HUES6 (cell line): ENCODE measurements around the gene NKAIN2.
"Not testable (repeated sequence)": the region's sequence is repeated elsewhere in the genome, so short reads cannot be mapped to it uniquely, and the experiment has no call there.

ENCODE experiments used
- H3K27ac ChIP-seq: 2 replicates; pipeline ENCODE4 v1.7.0; 2013; ENCODE audit warnings: low read depth, mild to moderate bottlenecking, low read length, inconsistent platforms
- H3K27me3 ChIP-seq: 2 replicates; pipeline ENCODE4 v1.6.1; 2013; ENCODE audit warnings: low read length; ENCODE audit not compliant: control insufficient read depth, insufficient read depth
- H3K36me3 ChIP-seq: 2 replicates; pipeline ENCODE4 v1.6.1; 2013; ENCODE audit warnings: low read length; ENCODE audit not compliant: control insufficient read depth, insufficient read depth
- H3K4me1 ChIP-seq: 2 replicates; pipeline ENCODE4 v1.6.1; 2013; ENCODE audit warnings: low read length; ENCODE audit not compliant: control insufficient read depth, insufficient read depth
- H3K4me3 ChIP-seq: 2 replicates; pipeline ENCODE4 v1.5.1; 2013; ENCODE audit warnings: low read depth, low read length
- H3K9ac ChIP-seq: one replicate; pipeline ENCODE4 v1.6.1; 2013; ENCODE audit warnings: mild to moderate bottlenecking, low read length
- H3K9me3 ChIP-seq: 2 replicates; pipeline ENCODE4 v1.6.1; 2013; ENCODE audit warnings: low read depth, low read length; ENCODE audit not compliant: control insufficient read depth, insufficient read depth

The NKAIN2 gene

DNA sequence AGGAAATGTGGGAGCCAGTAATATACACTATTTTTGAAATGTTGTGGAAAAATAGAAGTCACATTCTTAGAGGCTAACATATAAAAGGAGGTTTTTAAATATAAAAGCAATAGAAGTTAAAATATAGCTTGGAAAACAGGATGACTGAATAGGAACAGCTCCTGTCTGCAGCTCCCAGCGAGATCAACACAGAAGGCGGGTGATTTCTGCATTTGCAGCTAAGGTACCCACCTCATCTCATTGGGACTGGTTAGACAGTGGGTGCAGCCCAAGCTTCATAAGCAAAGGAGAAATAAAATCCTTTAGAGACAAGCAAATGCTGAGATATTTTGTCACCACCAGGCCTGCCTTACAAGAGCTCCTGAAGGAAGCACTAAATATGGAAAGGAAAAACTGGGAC is 434.7 kb downstream of the NKAIN2 start:
- not testable (repeated sequence) for H3K4me1 ChIP-seq, H3K27ac ChIP-seq, H3K9me3 ChIP-seq, H3K36me3 ChIP-seq, H3K4me3 ChIP-seq, H3K27me3 ChIP-seq, H3K9ac ChIP-seq

DNA sequence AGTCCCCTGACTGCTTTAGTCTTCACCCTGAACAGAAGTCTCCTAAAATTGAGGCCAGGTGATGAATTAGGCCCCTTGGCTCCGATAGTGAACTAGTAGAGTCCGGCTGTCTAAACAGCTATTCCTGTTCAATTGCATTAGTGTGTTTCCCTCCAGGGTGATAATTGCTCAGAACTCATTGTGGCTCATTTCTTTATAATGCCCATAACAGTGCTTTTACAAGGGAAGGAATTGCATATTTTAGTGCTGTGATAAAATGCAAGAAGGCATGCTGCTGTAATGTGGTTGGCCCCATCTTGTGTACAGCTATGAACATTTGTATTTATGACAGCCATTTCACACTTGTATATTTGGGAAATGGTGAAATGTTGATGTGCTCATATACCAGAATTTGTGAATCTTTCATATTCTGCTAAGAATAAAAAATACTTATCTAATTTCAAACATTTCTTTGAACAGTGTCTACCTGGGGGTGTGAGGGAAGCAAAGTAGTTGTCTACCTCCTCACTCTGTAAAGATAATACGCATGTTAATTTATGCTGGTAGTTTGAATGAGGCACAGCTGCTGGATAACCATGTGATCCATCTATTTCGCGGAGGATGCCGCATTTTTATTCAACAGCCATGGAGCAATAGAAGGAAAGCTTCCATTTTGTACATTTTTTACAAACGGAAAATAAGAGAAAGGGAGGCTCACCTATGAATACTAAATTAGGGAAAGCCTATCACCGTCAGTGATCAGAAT is 451.4 kb downstream of the NKAIN2 start:
- H3K9me3 ChIP-seq: no peaks in the 10 kb centered on the region
- no peaks in the 10 kb centered on the region for H3K4me1 ChIP-seq
- H3K36me3 ChIP-seq: no peaks in the 10 kb centered on the region
- H3K4me3 ChIP-seq: no peak overlapping the region
- H3K9ac ChIP-seq: no peak overlapping the region
- H3K27me3 ChIP-seq: no peaks in the 10 kb centered on the region
- no peak overlapping the region for H3K27ac ChIP-seq

DNA sequence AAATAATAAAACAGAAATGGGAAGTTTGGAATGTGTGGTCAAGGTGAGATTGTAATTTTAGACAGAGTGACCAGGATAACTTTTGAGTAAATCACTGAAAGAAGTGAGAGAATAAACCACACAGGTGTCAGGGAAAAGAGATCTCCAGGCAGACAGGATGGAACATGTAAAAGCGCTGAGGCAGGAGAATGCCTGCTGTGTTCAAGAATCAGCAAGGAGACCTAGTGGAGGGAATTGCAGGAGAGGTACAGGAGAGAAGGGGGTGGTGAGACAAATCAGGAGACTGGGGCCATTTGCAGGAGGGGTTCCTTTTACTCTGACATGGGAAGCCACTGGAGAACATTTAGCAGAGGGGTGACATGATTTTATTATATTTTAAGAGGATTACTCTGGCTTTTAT is 456.7 kb downstream of the NKAIN2 start:
- H3K36me3 ChIP-seq: no peaks in the 10 kb centered on the region
- H3K9me3 ChIP-seq: no peaks in the 10 kb centered on the region
- no peaks in the 10 kb centered on the region for H3K4me1 ChIP-seq
- H3K27ac ChIP-seq: no peak overlapping the region
- no peak overlapping the region for H3K4me3 ChIP-seq
- no peak overlapping the region for H3K9ac ChIP-seq
- H3K27me3 ChIP-seq: no peaks in the 10 kb centered on the region

DNA sequence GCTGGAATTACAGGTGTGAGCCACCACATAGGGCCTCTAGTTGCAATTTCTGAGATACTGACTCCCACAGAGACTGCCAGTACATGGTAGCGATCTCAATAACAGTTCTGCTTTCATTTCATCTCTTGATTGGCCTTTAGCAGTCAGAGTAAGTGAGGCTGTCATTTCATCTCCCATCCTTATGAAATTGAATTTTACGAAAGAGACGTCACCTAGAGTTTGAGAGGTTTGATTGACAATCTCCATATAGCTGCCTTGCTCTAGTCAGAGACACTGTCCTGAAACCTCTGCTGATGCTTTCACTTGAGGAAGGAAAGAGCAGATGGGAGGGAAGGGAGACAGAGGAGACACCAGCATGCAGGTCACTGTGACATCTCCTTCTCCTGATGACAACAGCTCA is 466.1 kb downstream of the NKAIN2 start:
- Histone ChIP-seq H3K27me3 (no peaks in the 10 kb centered on the region), H3K36me3 (no peaks in the 10 kb centered on the region), H3K9me3 (peaks cover 10% of the 10 kb centered on the region; the same call in 1 of the 2 replicates), H3K4me1 (no peaks in the 10 kb centered on the region), H3K4me3 (no peak overlapping the region), H3K9ac (no peak overlapping the region), H3K27ac (no peak overlapping the region)

DNA sequence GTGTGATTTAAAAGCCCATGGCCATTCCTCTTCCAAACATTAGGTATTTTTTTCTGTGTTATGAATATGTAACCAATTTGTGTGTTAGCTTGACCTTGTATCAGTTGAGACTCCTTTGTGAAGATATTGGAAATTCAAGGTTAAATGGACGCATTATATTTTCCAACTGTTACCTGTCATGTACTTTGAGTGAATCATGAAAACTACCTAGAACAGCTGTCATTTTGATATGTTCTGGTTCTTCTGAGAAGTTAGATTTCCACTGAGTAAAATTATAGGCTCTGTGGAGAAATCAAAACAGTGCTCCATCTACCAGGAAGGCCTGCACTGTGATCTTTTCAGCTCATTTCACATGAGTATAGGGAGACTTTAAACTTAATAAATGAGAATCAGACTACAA is 470.0 kb downstream of the NKAIN2 start:
- Histone ChIP-seq H3K27me3 (no peaks in the 10 kb centered on the region), H3K9ac (no peak overlapping the region), H3K27ac (no peak overlapping the region)

DNA sequence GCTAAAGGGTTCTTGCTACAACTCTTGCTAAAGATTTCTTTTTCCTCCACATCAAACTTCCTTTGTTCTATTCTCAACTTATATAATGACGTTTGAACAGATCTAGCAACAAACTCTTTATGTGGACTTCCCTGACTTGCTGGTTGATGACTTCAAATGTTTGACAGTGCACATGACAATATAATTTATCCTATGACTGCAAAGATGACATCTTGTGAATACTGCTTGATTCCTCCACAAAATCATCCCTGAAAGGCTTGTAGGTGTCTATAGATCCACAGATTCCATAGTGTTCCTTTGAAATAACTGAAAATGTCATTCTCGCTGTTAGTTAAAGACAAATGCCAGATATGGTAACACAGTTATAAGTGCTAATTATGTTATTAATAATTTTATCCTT is 478.9 kb downstream of the NKAIN2 start:
- Histone ChIP-seq H3K4me3 (no peak overlapping the region), H3K27ac (no peak overlapping the region), H3K4me1 (no peaks in the 10 kb centered on the region), H3K27me3 (no peaks in the 10 kb centered on the region), H3K36me3 (no peaks in the 10 kb centered on the region), H3K9ac (no peak overlapping the region), H3K9me3 (no peaks in the 10 kb centered on the region)

More for the DNA sequence above, 470.0 kb downstream of the NKAIN2 start:
- Histone ChIP-seq H3K4me1 (no peaks in the 10 kb centered on the region), H3K9me3 (peaks cover 10% of the 10 kb centered on the region; the same call in 1 of the 2 replicates), H3K36me3 (no peaks in the 10 kb centered on the region), H3K4me3 (no peak overlapping the region)

DNA sequence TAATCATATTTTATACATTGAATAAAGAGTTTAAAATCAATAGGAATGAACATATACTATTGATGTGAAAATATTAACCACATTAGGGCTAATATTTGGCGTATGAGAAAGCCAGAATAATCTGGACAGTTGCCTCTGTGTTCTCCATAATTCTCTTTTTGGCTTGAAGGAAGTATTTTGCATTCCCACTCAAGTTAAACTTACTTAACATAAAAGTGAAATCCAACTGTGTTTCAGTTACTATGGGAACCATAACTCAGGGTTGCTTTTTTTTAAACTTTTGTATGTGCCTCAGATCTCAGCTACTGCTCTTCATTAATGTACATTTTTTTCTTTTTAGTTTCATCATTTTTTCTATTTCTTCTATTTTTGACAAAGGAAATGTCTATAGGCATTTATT is 479.8 kb downstream of the NKAIN2 start:
- no peaks in the 10 kb centered on the region for H3K9me3 ChIP-seq
- no peaks in the 10 kb centered on the region for H3K36me3 ChIP-seq
- H3K27ac ChIP-seq: no peak overlapping the region
- H3K27me3 ChIP-seq: no peaks in the 10 kb centered on the region
- no peaks in the 10 kb centered on the region for H3K4me1 ChIP-seq
- no peak overlapping the region for H3K9ac ChIP-seq
- no peak overlapping the region for H3K4me3 ChIP-seq

DNA sequence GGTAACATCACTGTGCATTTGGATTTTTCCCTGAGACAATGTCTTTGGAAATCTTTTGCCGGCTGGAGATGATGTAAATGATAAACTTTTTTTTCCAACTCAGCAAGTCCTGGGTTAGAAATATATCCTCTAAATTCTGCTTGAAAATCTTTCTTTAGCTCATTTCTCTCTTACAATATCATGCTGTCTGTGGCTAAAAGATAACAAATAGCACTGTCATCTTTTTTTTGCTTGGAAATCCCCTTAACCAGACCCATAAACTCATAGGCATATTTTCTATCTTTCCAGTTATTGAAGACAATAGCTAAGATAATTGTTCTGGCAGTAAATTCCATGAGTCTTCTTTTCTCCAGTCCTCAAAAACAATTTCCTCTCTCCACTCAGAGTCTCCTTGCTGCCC is 481.5 kb downstream of the NKAIN2 start:
- Histone ChIP-seq H3K27ac (no peak overlapping the region), H3K27me3 (no peaks in the 10 kb centered on the region), H3K36me3 (no peaks in the 10 kb centered on the region), H3K4me1 (no peaks in the 10 kb centered on the region), H3K9ac (no peak overlapping the region), H3K4me3 (no peak overlapping the region), H3K9me3 (no peaks in the 10 kb centered on the region)

DNA sequence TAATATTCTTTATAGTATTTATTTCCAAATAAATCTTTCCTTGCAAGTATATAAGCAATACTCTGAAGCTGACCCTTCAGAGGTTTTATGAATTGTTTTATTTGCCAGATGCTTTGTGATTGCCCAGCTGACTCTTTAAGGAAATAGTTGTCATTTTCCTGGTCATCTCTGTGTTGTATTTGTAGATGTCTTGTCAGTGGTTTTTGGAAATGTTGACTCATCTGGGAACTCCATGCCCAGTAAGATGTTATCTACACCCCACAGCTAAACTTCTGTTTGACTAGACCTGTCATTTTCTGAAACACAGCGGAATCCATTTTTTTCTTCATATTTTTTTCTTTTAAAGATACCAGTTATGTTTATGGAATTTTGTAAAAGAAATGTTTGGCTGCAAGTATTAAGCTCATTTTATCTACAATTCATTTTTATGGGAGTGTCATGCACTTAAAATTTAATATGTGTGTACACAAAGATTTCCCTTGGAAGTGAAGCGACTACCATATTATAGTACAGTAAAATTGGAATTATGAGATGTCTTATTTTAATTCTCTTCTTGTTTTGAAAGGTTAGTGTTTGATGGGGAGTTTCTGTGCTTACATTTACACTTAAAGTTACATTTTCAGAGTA is 491.0 kb downstream of the NKAIN2 start:
- H3K9ac ChIP-seq: no peak overlapping the region
- H3K36me3 ChIP-seq: no peaks in the 10 kb centered on the region
- H3K9me3 ChIP-seq: no peaks in the 10 kb centered on the region
- H3K4me1 ChIP-seq: no peaks in the 10 kb centered on the region
- H3K27me3 ChIP-seq: no peaks in the 10 kb centered on the region
- H3K27ac ChIP-seq: no peak overlapping the region
- H3K4me3 ChIP-seq: no peak overlapping the region

DNA sequence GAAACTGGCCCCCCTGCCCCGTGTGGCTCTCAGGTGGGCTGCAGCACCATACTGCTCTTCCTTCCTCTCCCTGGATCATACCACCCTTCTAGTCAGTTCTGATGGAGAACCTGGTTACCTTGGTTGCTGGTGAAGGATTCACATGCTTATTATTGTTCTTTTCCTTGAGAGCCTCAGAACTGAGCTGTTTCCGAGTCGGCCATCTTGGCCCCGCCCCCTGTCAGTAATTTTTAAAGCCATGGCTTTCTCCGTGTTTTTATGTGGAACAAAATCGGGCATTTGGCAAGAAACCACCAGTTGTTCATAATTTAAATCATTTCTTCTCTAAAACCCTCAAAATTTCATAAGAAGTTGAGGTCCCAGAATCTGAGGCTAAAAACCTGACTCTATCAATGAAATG is 493.8 kb downstream of the NKAIN2 start:
- Histone ChIP-seq H3K9ac (no peak overlapping the region), H3K36me3 (no peaks in the 10 kb centered on the region), H3K27me3 (no peaks in the 10 kb centered on the region), H3K4me1 (no peaks in the 10 kb centered on the region), H3K27ac (no peak overlapping the region), H3K9me3 (peaks cover 18% of the 10 kb centered on the region), H3K4me3 (no peak overlapping the region)

DNA sequence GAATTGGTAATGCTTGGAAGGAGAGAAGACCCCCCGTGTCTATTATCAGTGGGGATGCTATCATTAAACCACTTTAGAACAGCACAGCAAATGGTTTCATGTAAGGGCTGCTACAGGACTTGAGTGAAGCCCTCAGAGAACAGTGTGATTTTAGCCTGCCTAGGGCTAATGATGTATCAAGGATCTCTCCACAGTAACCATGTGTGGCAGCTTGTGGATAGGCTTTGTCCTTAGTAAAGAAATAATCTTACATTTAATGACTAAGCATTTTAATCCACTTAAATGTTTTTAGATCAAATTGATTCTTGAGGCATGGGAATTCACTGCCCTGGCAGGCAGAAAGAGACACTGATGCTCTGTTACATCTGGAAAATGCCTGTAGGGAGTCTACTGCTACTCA is 495.1 kb downstream of the NKAIN2 start:
- Histone ChIP-seq H3K4me1 (no peaks in the 10 kb centered on the region), H3K4me3 (no peak overlapping the region), H3K27ac (no peak overlapping the region), H3K27me3 (no peaks in the 10 kb centered on the region), H3K9ac (no peak overlapping the region), H3K9me3 (peaks cover 18% of the 10 kb centered on the region), H3K36me3 (no peaks in the 10 kb centered on the region)
